WTC11 (cell line): Measurements from ENCODE around the gene FOXJ3. TPM values are rescaled to one million over a fixed set of nuclear protein-coding genes. Genes with fewer than 3 reads are reported as not detected.
A peak's percentile ranks its signal among the peaks of the same experiment; 100 is the strongest.

ENCODE experiments used
- ARID4B ChIP-seq: sonication (generic); formaldehyde crosslinking; IDR thresholded peaks from 2 replicates; pipeline ENCODE4 v1.8.0; 2023; ENCODE audit warnings: missing genetic modification reagents, mild to moderate bottlenecking, borderline replicate concordance
- ATF2 ChIP-seq: sonication (generic); formaldehyde crosslinking; IDR thresholded peaks from 2 replicates; pipeline ENCODE4 v1.8.1; 2022; ENCODE audit warnings: low read depth, missing genetic modification reagents, borderline replicate concordance
- ATF6 ChIP-seq: sonication (generic); formaldehyde crosslinking; IDR thresholded peaks from 2 replicates; pipeline ENCODE4 v1.8.1; 2023; ENCODE audit warnings: mild to moderate bottlenecking, missing genetic modification reagents
- E2F4 ChIP-seq: sonication (generic); formaldehyde crosslinking; IDR thresholded peaks from 2 replicates; pipeline ENCODE4 v1.8.1; 2022; ENCODE audit warnings: low read depth, mild to moderate bottlenecking, moderate library complexity, missing genetic modification reagents, borderline replicate concordance
- E2F5 ChIP-seq: sonication (generic); formaldehyde crosslinking; IDR thresholded peaks from 2 replicates; pipeline ENCODE4 v1.8.1; 2022; ENCODE audit warnings: mild to moderate bottlenecking, moderate library complexity, missing genetic modification reagents
- FOXK1 ChIP-seq: sonication (generic); formaldehyde crosslinking; IDR thresholded peaks from 2 replicates; pipeline ENCODE4 v1.8.0; 2022; ENCODE audit warnings: mild to moderate bottlenecking, moderate library complexity, missing genetic modification reagents
- HMGXB4 ChIP-seq: sonication (generic); formaldehyde crosslinking; IDR thresholded peaks from 2 replicates; pipeline ENCODE4 v1.8.1; 2023; ENCODE audit warnings: mild to moderate bottlenecking, moderate library complexity, missing genetic modification reagents
- JAZF1 ChIP-seq: fragments of 250-450 bp; sonication (Bioruptor Pico); IDR thresholded peaks from 2 replicates; pipeline ENCODE4 v1.9.0; 2021; ENCODE audit warnings: moderate library complexity, mild to moderate bottlenecking, inconsistent platforms
- MAX ChIP-seq: sonication (generic); formaldehyde crosslinking; IDR thresholded peaks from 2 replicates; pipeline ENCODE4 v1.8.0; 2022; ENCODE audit warnings: mild to moderate bottlenecking, missing genetic modification reagents
- MLX ChIP-seq: sonication (generic); formaldehyde crosslinking; IDR thresholded peaks from 2 replicates; pipeline ENCODE4 v1.8.1; 2023; ENCODE audit warnings: mild to moderate bottlenecking, missing genetic modification reagents, moderate library complexity
- NFE2L1 ChIP-seq: sonication (generic); formaldehyde crosslinking; IDR thresholded peaks from 2 replicates; pipeline ENCODE4 v1.8.1; 2023; ENCODE audit warnings: missing genetic modification reagents
- NR2C2 ChIP-seq: sonication (generic); formaldehyde crosslinking; IDR thresholded peaks from 2 replicates; pipeline ENCODE4 v1.8.0; 2022; ENCODE audit warnings: mild to moderate bottlenecking, missing genetic modification reagents
- OVOL2 ChIP-seq: fragments of 250-450 bp; sonication (Bioruptor Pico); IDR thresholded peaks from 2 replicates; pipeline ENCODE4 v1.9.0; 2021; ENCODE audit warnings: mild to moderate bottlenecking, borderline replicate concordance
- RELA ChIP-seq: sonication (generic); formaldehyde crosslinking; IDR thresholded peaks from 2 replicates; pipeline ENCODE4 v1.8.1; 2022; ENCODE audit warnings: missing genetic modification reagents, mild to moderate bottlenecking, borderline replicate concordance
- SMAD4 ChIP-seq: sonication (generic); formaldehyde crosslinking; IDR thresholded peaks from 2 replicates; pipeline ENCODE4 v1.8.0; 2022; ENCODE audit warnings: mild to moderate bottlenecking, missing genetic modification reagents
- SOX15 ChIP-seq: fragments of 250-450 bp; sonication (Bioruptor Pico); IDR thresholded peaks from 2 replicates; pipeline ENCODE4 v1.9.0; 2021; ENCODE audit warnings: mild to moderate bottlenecking
- TCF7 ChIP-seq: sonication (generic); formaldehyde crosslinking; IDR thresholded peaks from 2 replicates; pipeline ENCODE4 v1.8.0; 2022; ENCODE audit warnings: mild to moderate bottlenecking, low read depth, missing genetic modification reagents, moderate library complexity
- TEAD1 ChIP-seq: sonication (generic); formaldehyde crosslinking; IDR thresholded peaks from 2 replicates; pipeline ENCODE4 v1.8.0; 2022; ENCODE audit warnings: mild to moderate bottlenecking, missing genetic modification reagents
- TP53 ChIP-seq: sonication (generic); formaldehyde crosslinking; IDR thresholded peaks from 2 replicates; pipeline ENCODE4 v1.8.1; 2023; ENCODE audit warnings: mild to moderate bottlenecking, missing genetic modification reagents
- ZNF263 ChIP-seq: sonication (generic); formaldehyde crosslinking; IDR thresholded peaks from 2 replicates; pipeline ENCODE4 v1.8.1; 2022; ENCODE audit warnings: low read depth, mild to moderate bottlenecking, moderate library complexity, missing genetic modification reagents
- ZSCAN18 ChIP-seq: fragments of 250-450 bp; sonication (Bioruptor Pico); IDR thresholded peaks from 2 replicates; pipeline ENCODE4 v2.1.2; 2022; ENCODE audit warnings: mild to moderate bottlenecking, moderate library complexity
- total RNA-seq: library from RNA; stranded (reverse); gene quantifications from 3 replicates; pipeline ENCODE4 v1.2.3, GENCODE V29; 2021

FOXJ3 gene
- total RNA-seq, 1 experiment from 2014 or later, result 43.3 TPM

GRCh38 chr1:42334240-42335049 is 590 bp downstream of the FOXJ3 start (continued):
- TF ChIP-seq ARID4B (CRISPR knock-in tag), result 0 out of 2 replicates have a peak, but pooled peaks have one; percentile 41
- no peak for TF ChIP-seq TP53 (CRISPR knock-in tag)
- TF ChIP-seq MAX (CRISPR knock-in tag), result peak; percentile 57; the same call in 1 of the 2 replicates
- no peak for TF ChIP-seq ATF2 (CRISPR knock-in tag)
- no peak for TF ChIP-seq NFE2L1
- no peak for TF ChIP-seq NR2C2 (CRISPR knock-in tag)
- TF ChIP-seq ZSCAN18 (CRISPR knock-in tag), result no peak
- TF ChIP-seq SMAD4, result no peak
- TF ChIP-seq E2F5 (CRISPR knock-in tag), result 0 out of 2 replicates have a peak, but pooled peaks have one; percentile 23
- no peak for TF ChIP-seq ZNF263 (CRISPR knock-in tag)
- TF ChIP-seq MLX (CRISPR knock-in tag), result no peak
- TF ChIP-seq ATF6 (CRISPR knock-in tag), result no peak
- TF ChIP-seq HMGXB4 (CRISPR knock-in tag), result no peak
- no peak for TF ChIP-seq TCF7 (CRISPR knock-in tag)
- TF ChIP-seq FOXK1 (CRISPR knock-in tag), result peak; percentile 70
- no peak for TF ChIP-seq TEAD1 (CRISPR knock-in tag)
- no peak; the same call in 1 of the 2 replicates for TF ChIP-seq E2F4 (CRISPR knock-in tag)
- TF ChIP-seq OVOL2, result no peak
- no peak for TF ChIP-seq SOX15
- TF ChIP-seq JAZF1 (CRISPR knock-in tag), result no peak
- TF ChIP-seq RELA (CRISPR knock-in tag), result no peak
